HG03097 (cell line): ENCODE results near the gene S100A10.

Source experiments
- ATAC-seq: cut with Tn5 transposase; IDR thresholded peaks from one replicate; pipeline ENCODE4 v1.9.1; 2021; ENCODE audit not compliant: unreplicated experiment, low FRiP score

S100A10 gene

GRCh38 chr1:151939779-151940178, 53.9 kb downstream of the S100A10 start:
- ATAC-seq: no peak

GRCh38 chr1:151939141-151939540, 54.5 kb downstream of the S100A10 start:
- no peak for ATAC-seq

GRCh38 chr1:151936653-151937052, 57.0 kb downstream of the S100A10 start:
- ATAC-seq: no peak

GRCh38 chr1:151935894-151936602, 57.6 kb downstream of the S100A10 start:
- no peak for ATAC-seq

GRCh38 chr1:151935154-151935553, 58.5 kb downstream of the S100A10 start:
- ATAC-seq: no peak

- ATAC-seq: no peak
Measured at GRCh38 chr1:151934048-151934493, 59.6 kb downstream of the S100A10 start.
